22Rv1 (cell line): ENCODE results near the gene SLC23A2.
"Not testable (repeated sequence)": the region's sequence is repeated elsewhere in the genome, so short reads cannot be mapped to it uniquely, and the experiment has no call there.

Source experiments
- H3K27ac ChIP-seq: fragments of 450-650 bp; 2 replicates; pipeline ENCODE4 v1.5.1; 2017
- CTCF ChIP-seq: fragments of 450-650 bp; IDR thresholded peaks from 2 replicates; pipeline ENCODE4 v1.5.1; 2017; ENCODE audit warnings: mild to moderate bottlenecking
- ZFX ChIP-seq: fragments of 450-650 bp; IDR thresholded peaks from 2 replicates; pipeline ENCODE4 v1.6.1; 2017; ENCODE audit warnings: antibody characterized with exemption, borderline replicate concordance

Gene SLC23A2

GRCh38 chr20:4881006-4881730, 120.1 kb downstream of the SLC23A2 start:
- H3K27ac ChIP-seq = no peak overlapping the region

GRCh38 chr20:4880051-4880450, 121.3 kb downstream of the SLC23A2 start:
- TF ChIP-seq ZFX = no peak
- TF ChIP-seq CTCF = no peak
- no peak overlapping the region for H3K27ac ChIP-seq

More at GRCh38 chr20:4881006-4881730, 120.1 kb downstream of the SLC23A2 start:
- no peak for TF ChIP-seq ZFX
- no peak for TF ChIP-seq CTCF

- H3K27ac ChIP-seq = not testable (repeated sequence)
Measured at GRCh38 chr20:4878099-4878498, 123.2 kb downstream of the SLC23A2 start.

GRCh38 chr20:4876731-4877130, 124.6 kb downstream of the SLC23A2 start:
- H3K27ac ChIP-seq = no peak overlapping the region
- TF ChIP-seq CTCF (no peak), ZFX (no peak)

GRCh38 chr20:4876301-4876700, 125.0 kb downstream of the SLC23A2 start:
- H3K27ac ChIP-seq = no peak overlapping the region
- TF ChIP-seq CTCF = no peak
- TF ChIP-seq ZFX = no peak

- H3K27ac ChIP-seq = no peak overlapping the region
- no peak for TF ChIP-seq ZFX
- no peak for TF ChIP-seq CTCF
Measured at GRCh38 chr20:4875578-4876067, 125.7 kb downstream of the SLC23A2 start.

- TF ChIP-seq ZFX = no peak
- H3K27ac ChIP-seq = no peak overlapping the region
Measured at GRCh38 chr20:4873396-4873795, 127.9 kb downstream of the SLC23A2 start.

GRCh38 chr20:4871486-4871885, 129.8 kb downstream of the SLC23A2 start:
- no peak for TF ChIP-seq ZFX
- TF ChIP-seq CTCF = no peak
- no peak overlapping the region for H3K27ac ChIP-seq
